HEK293T (cell line): ENCODE data around the gene PDGFA.

ENCODE experiments used
- CTCF ChIA-PET: fragments of 350-600 bp; formaldehyde crosslinking; extraction: SDS; loops from one replicate; lab custom pipeline; 2021; ENCODE audit warnings: antibody characterized with exemption, inconsistent platforms; lab: Yijun Ruan, JAX
- POLR2A ChIA-PET: fragments of 350-600 bp; formaldehyde crosslinking; extraction: SDS; loops from one replicate; lab custom pipeline; 2020; ENCODE audit warnings: antibody characterized with exemption, inconsistent platforms; lab: Yijun Ruan, JAX
- DNase-seq: peaks from one replicate; pipeline ENCODE4 v3.0.0; 2012; ENCODE audit warnings: mixed read lengths; ENCODE audit errors: extremely low spot score
- ARNT ChIP-seq: fragments of 450-650 bp; IDR thresholded peaks from 2 replicates; pipeline ENCODE4 v1.6.1; 2017; ENCODE audit warnings: mild to moderate bottlenecking
- BHLHE40 ChIP-seq: fragments of 450-650 bp; IDR thresholded peaks from 2 replicates; pipeline ENCODE4 v1.6.1; 2016; ENCODE audit warnings: mild to moderate bottlenecking, moderate library complexity, borderline replicate concordance
- CTBP1 ChIP-seq: fragments of 450-650 bp; IDR thresholded peaks from 2 replicates; pipeline ENCODE4 v1.6.1; 2016; ENCODE audit warnings: borderline replicate concordance
- ELF4 ChIP-seq: fragments of 450-650 bp; IDR thresholded peaks from 2 replicates; pipeline ENCODE4 v1.6.1; 2017; ENCODE audit warnings: antibody characterized with exemption
- FOXA1 ChIP-seq: fragments of 450-650 bp; IDR thresholded peaks from 2 replicates; pipeline ENCODE4 v1.6.1; 2016; ENCODE audit warnings: mild to moderate bottlenecking
- FOXK2 ChIP-seq: fragments of 450-650 bp; IDR thresholded peaks from 2 replicates; pipeline ENCODE4 v1.6.1; 2016; ENCODE audit warnings: mild to moderate bottlenecking
- FOXM1 ChIP-seq: fragments of 450-650 bp; IDR thresholded peaks from 2 replicates; pipeline ENCODE4 v1.6.1; 2017; ENCODE audit warnings: mild to moderate bottlenecking, borderline replicate concordance
- HDGF ChIP-seq: fragments of 450-650 bp; IDR thresholded peaks from 2 replicates; pipeline ENCODE4 v1.6.1; 2017; ENCODE audit warnings: antibody characterized with exemption, borderline replicate concordance
- L3MBTL2 ChIP-seq: fragments of 450-650 bp; conservative IDR thresholded peaks from 2 replicates; pipeline ENCODE4 v1.6.1; 2016; ENCODE audit warnings: mild to moderate bottlenecking
- LEF1 ChIP-seq: fragments of 450-650 bp; IDR thresholded peaks from 2 replicates; pipeline ENCODE4 v1.6.1; 2017; ENCODE audit warnings: mild to moderate bottlenecking, borderline replicate concordance
- NFRKB ChIP-seq: fragments of 450-650 bp; IDR thresholded peaks from 2 replicates; pipeline ENCODE4 v1.6.1; 2016; ENCODE audit warnings: mild to moderate bottlenecking, moderate library complexity
- SP1 ChIP-seq: fragments of 450-650 bp; IDR thresholded peaks from 2 replicates; pipeline ENCODE4 v1.6.1; 2017
- SUZ12 ChIP-seq: fragments of 450-650 bp; IDR thresholded peaks from 2 replicates; pipeline ENCODE4 v1.6.1; 2016; ENCODE audit warnings: mild to moderate bottlenecking
- TARDBP ChIP-seq: fragments of 450-650 bp; IDR thresholded peaks from 2 replicates; pipeline ENCODE4 v1.6.1; 2016
- ZNF384 ChIP-seq: fragments of 450-650 bp; IDR thresholded peaks from 2 replicates; pipeline ENCODE4 v1.6.1; 2016
- TF ChIP-seq, protein P1 (sequence below): fragments of 450-650 bp; IDR thresholded peaks from 2 replicates; pipeline ENCODE4 v1.6.1; 2016

Gene PDGFA

DNA sequence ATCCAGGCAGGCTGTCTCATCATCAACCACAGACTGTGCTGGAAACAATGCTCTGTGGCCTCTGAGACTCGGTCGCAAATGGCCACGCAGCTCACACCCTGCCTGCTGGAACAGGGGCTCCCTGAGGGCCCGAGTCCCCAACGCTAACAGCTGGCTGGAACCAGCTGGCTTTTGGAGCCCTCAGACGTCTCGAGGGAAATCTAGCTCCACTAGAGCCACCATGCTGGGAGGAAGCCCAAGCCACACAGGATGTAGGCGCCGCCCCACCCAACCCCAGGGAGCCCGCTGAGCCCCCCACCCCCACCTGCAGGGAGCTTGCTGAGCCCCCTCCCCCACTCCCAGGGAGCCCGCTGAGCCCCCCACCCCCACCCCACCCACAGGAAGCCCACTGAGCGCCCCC is 21.4 kb upstream of the PDGFA start:
- CTCF ChIA-PET: no interaction called here
- DNase-seq: no peak
- POLR2A ChIA-PET: no interaction called here
- no peak for TF ChIP-seq SP1
- TF ChIP-seq L3MBTL2: no peak
- TF ChIP-seq FOXK2: no peak
- TF ChIP-seq FOXA1: no peak
- TF ChIP-seq, protein P1, sequence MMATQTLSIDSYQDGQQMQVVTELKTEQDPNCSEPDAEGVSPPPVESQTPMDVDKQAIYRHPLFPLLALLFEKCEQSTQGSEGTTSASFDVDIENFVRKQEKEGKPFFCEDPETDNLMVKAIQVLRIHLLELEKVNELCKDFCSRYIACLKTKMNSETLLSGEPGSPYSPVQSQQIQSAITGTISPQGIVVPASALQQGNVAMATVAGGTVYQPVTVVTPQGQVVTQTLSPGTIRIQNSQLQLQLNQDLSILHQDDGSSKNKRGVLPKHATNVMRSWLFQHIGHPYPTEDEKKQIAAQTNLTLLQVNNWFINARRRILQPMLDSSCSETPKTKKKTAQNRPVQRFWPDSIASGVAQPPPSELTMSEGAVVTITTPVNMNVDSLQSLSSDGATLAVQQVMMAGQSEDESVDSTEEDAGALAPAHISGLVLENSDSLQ: no peak
- no peak for TF ChIP-seq ARNT
- no peak for TF ChIP-seq SUZ12
- TF ChIP-seq HDGF: no peak
- TF ChIP-seq TARDBP: no peak
- no peak for TF ChIP-seq ZNF384
- no peak for TF ChIP-seq ELF4

DNA sequence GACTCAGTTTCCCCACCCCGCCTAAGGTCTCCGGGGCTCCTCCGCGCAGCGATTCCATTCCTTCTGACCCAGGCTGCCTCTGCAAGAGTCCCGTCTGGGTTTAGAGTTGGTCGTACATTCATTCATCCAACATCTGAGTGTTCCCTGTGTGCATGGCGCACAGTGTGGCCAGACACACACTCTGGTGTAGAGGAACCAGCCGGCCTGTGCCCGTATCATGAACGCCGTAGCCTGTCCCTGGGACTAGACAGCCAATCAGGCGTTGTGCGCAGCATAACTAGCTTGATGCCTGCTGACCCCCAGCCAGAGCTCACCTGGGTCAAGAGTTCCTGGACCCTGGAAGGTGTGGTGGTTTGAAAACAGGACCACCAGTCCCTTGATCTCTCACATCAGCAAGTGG is 20.9 kb upstream of the PDGFA start:
- no peak for DNase-seq
- CTCF ChIA-PET: no interaction called here
- POLR2A ChIA-PET: no interaction called here
- TF ChIP-seq, protein P1: no peak
- TF ChIP-seq FOXM1 (no peak), FOXA1 (no peak), SP1 (no peak), ZNF384 (no peak), CTBP1 (no peak), TARDBP (no peak), BHLHE40 (no peak), ARNT (no peak), HDGF (no peak), NFRKB (no peak), SUZ12 (no peak), LEF1 (no peak), L3MBTL2 (no peak), FOXK2 (no peak), ELF4 (no peak)

DNA sequence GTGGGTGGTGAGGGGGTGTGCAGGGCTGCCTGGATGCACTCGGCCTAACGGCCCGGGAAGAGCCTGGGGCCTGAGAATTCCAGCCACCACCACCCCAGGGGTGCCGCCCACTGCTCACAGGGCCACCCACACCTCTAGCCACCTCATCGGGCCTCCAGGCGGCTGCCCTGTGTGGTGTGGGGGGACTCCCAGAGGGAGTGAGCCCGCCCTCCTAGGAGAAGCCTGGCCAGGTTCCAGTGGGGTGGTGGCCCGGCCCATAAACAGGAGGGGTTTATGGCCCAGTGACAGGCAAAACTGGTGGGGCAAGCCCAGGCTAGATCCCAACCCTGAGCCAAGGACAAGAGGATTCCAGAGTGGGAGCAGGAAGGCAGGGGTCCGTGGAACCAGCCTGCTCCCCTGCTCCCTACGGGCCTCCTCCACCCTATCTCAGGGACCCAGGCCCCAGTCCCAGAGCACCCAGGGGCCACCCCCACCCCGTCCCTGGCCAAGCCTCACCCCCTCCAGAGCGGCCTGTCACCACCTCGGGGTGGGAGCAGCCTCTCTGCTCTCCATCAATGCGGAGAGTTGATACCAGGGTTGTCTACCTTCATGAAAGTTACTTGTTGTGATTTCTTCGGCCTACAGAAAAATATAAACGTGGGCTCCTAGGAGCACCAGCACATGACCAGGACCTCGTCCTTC is 20.2 kb upstream of the PDGFA start:
- ChIA-PET CTCF (no interaction called here), POLR2A (no interaction called here)
- DNase-seq: no peak
- no peak for TF ChIP-seq FOXA1
- TF ChIP-seq SP1: no peak
- TF ChIP-seq HDGF: no peak
- no peak for TF ChIP-seq SUZ12
- TF ChIP-seq L3MBTL2: no peak
- no peak for TF ChIP-seq ELF4
- no peak for TF ChIP-seq LEF1
- no peak for TF ChIP-seq FOXK2
- TF ChIP-seq ZNF384: no peak
- no peak for TF ChIP-seq BHLHE40
- TF ChIP-seq ARNT: no peak
- TF ChIP-seq, protein P1: no peak

DNA sequence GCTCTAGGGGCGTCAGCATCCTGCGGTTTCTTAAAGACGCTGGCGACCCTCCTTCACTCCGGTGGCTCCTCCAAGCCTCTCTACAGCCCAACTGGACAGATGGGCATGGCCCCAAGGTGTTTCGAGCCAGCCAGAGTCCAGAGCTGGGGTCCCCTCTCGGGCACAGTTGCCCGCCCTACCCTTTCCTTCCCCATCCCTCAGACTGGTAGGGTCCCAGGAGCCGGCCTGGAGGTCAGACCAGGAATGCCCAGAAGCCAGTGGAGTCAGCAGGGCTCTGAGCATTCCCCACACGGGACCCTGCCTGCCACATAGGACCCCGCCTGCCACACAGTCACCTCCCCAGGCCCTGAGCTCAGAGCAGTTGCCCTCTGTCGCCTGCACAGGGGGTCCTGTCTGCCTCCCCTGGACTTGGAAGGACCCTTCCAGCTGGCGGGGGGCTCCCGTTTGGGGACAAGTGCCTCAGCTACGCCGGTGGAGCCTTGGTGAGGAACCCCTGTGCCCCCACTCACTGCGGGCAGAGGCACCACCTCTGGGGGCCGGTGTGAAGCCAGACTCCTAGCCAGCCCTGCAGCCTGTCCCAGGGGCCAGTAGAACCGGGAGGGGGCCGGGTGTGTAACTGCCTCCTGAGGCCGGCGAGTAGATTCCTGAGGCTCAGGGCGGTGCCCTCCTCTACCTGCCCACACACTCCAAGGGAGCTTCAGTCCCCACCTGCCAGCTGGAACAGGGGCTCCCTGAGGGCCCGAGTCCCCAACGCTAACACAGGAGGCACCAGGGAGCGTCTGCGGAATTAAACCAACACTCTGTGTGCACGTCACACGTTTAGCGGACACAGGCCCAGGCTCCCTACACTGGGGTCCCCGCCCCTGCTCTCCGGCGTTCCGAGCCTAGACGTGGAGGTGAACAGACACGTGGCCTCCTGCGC is 19.4 kb upstream of the PDGFA start:
- POLR2A ChIA-PET: no interaction called here
- DNase-seq: no peak
- CTCF ChIA-PET: no interaction called here
- no peak for TF ChIP-seq FOXM1
- TF ChIP-seq BHLHE40: no peak
- TF ChIP-seq CTBP1: no peak
- TF ChIP-seq, protein P1: no peak
- TF ChIP-seq FOXA1: no peak
- TF ChIP-seq SUZ12: no peak
- TF ChIP-seq FOXK2: no peak
- TF ChIP-seq LEF1: no peak
- no peak for TF ChIP-seq ARNT
- no peak for TF ChIP-seq SP1
- no peak for TF ChIP-seq ZNF384
- no peak for TF ChIP-seq L3MBTL2

DNA sequence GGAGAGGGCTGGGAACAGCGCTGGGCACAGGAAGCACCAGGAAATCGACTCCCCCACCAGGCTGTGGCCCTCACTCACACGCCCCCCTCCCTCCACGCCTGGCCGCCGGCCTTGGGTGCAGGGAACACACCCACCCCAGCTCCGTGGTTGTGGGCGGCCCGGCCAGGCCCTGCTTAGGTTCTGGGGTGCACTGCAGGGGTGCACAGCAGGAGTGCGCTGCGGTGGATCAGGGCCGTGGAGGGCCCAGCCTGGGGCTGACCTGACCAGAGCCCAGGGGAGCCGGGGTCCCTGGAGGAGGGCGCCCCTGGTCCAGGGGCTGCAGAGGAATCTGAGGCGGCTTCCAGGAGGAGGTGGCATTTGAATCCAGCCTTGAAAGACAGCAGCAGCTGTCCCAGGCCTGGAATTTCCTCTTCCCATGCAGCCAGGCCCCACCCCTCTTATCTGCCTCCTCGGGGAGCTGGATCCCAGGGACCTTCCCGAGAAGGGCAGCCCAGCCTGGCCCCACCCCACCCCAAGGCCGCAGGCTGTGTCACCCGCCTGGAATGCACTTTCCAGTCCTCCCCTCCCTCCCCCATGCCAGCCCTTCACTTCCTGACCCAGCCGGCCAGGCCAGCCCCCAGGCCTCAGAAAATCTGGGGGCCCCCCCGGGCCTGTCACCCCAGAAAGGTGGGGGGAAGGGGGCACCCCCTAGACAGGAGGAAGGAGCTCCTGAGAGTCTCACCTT is 18.4 kb upstream of the PDGFA start:
- POLR2A ChIA-PET: no interaction called here
- CTCF ChIA-PET: no interaction called here
- DNase-seq: no peak
- TF ChIP-seq ARNT (no peak), ZNF384 (no peak), L3MBTL2 (no peak), BHLHE40 (no peak), CTBP1 (no peak), NFRKB (no peak), FOXK2 (no peak), TARDBP (no peak), HDGF (no peak), ELF4 (no peak)
